GM21390 (cell line): ENCODE results near the gene DBN1.

ENCODE experiments used
- ATAC-seq: cut with Tn5 transposase; IDR thresholded peaks from one replicate; pipeline ENCODE4 v1.9.1; 2021; ENCODE audit not compliant: unreplicated experiment

The DBN1 gene

GRCh38 chr5:177473443-177474001, at the start of gene DBN1:
DBN1 (minus strand) TSS chr5:177473634; CDS start chr5:177473521, 113 bp downstream.
- ATAC-seq, result no peak

GRCh38 chr5:177520916-177521513, 47.6 kb upstream of the DBN1 start:
- ATAC-seq, result no peak

DNA sequence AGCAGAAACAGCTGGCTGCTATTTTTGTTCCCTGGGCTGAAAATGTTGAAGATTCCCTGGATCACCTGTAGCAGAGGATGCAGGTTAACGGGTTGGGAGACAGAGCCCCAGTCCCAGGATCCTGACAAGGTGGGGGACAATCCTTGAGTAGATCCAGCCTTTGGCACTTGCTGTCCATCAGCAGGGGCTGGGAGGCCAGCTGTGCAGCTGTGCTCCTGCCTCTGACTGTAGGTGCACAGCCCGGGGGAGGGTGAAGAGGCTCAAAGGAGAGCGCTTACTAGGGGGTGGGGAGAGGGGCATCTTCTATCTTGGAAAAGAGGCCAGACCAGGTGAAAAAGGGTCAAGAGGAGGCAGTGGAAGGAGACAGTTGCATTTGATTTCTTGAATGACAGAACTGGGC, 46.8 kb upstream of the DBN1 start:
- ATAC-seq, result no peak

DNA sequence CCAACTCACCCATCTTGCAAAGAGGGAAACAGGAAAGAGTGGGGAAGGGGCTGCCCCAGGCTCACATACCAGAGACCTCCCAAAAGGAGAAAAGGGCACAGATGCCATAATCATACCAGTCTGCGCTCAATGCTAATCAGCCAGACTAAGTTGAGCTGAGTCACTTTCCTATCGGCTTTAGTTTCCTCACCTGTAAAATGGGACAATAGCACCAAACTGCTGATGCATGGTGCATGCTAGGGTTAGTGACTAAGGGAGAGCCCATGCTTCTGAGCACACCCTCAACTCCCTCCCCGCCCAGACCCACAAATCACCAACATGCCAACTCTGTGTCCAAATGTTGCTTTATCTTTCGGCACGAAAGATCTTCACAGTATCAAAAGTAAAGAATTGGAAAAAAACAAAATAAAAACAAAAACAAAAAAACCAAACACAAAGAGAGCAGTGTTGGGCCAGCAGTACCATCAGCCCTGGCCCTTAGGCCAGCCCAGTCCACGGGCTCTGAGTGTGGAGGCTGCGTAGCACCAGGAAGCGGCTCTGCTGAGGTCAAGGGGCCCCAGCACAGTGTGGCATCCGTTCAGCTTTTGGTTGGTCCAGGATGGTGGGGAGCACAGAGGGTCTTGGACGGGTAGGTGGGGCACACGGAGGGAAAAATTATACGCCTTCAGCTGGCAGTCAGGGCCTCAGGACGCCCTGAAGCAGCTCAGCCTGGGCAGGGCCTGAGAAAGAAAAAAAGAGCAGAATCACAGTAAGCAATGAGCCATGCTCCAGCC, 46.2 kb upstream of the DBN1 start:
- no peak for ATAC-seq

- ATAC-seq, result peak; percentile 74
Measured at GRCh38 chr5:177516601-177517568, 43.5 kb upstream of the DBN1 start, which contains the start of gene DDX41. DDX41 (minus strand) TSS chr5:177516961; CDS start chr5:177516945, 16 bp downstream.

DNA sequence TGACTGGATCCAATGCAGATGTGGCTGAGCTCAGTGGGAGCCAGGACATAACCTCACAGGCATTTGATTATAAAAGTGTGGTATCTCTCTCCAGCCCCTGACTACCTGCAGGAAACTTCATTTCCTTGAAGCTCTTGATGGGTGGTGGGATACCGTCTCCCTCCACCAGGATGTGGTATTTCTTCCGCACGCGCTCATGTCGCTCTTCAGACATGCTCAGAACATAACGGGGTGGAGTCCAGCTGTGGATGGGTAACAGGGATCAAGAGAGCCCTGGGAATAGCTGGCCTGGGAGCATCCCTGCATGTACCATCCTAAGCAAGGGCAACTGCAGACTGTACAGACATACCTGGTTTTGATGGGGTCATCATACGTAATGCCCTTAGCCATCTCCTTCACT, 42.1 kb upstream of the DBN1 start:
- no peak for ATAC-seq

- ATAC-seq, result no peak
Measured at GRCh38 chr5:177514541-177514940, 41.1 kb upstream of the DBN1 start.

- ATAC-seq, result no peak
Measured at GRCh38 chr5:177513500-177513899, 40.1 kb upstream of the DBN1 start.

DNA sequence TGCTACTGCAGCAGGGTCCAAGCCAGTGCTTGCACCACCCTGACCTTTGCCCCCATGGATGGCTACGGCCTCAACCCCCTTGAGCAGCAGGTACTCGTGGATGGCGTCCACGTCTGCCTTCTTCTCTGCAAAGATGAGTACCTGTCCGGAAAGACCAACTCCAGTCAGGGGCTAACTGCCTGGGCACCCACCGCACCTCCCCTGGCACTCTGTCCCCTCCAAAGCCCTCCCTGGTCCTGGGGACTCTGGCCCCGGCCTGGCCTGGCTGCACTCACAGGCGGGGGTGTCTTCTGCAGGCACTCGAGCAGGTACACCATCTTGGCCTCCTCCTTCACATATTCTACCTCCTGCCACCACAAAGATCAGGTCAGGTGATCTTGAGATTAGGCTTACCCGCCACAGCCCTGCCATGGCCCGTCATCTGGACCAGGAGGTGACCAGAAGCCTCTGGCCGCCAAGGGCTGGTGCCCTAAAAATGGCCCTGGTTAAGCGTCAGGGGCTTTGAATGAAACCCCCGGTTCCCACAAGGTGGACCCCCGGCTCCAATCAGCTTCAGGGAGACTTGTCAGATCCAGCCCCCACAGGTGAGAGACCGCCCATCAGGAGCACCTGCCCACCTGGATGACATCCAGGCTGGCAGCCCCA, 39.4 kb upstream of the DBN1 start:
- no peak for ATAC-seq

- no peak for ATAC-seq
Measured at GRCh38 chr5:177511796-177512675, 38.6 kb upstream of the DBN1 start.

- ATAC-seq, result no peak
Measured at GRCh38 chr5:177511181-177511580, 37.7 kb upstream of the DBN1 start.

DNA sequence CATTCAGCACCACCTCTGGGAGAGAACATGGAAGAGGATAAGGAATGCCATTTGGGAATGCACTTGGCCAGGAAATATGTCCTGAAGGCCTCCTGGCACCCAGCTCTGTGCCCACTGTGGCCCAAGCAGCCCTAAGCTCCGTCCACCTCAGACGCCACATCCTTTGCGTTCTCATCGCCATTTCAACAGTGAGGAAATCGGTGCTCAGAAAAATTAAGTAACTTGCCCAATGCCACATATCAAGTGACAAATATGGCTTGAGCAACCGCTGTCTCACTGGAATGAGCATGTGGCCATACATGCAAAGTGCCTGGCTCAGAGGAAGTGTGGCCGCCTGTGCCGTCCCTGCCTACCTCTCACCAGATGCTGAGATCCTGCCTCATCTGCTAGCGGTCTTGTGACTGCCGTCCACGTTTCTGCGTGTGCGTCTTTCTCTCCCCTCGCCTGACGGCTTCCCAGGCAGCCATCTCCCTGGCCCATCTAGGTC, 37.2 kb upstream of the DBN1 start:
- no peak for ATAC-seq

DNA sequence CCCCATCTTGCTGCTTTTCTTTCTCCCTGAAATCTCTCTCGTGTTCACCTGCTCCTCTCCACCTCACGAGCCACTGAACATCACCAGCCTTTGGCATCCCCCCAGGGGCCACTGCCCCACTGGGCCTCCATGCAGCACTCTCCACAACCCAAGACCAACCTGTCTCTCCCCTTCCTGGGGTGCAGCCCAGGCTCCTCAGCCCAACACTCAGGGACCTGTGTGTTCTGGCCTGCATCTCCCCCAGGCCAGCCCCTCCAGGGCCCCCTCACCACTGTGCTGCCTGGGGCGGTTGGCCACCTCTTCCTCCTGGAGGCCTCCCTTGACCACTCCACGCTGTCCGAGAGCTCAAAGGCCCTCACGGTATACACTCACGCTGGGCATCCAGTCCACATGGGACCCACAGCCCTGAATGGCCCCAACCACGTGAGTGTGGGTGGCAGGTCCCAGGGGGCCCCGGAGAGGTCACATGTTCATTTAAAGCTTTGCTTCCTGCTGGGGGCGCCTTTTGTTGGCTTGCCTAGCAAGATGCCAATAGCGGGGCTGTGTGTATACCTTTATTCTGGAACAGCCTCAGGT, 36.6 kb upstream of the DBN1 start:
- peak; percentile 37 for ATAC-seq

- no peak for ATAC-seq
Measured at GRCh38 chr5:177509381-177509951, 36.0 kb upstream of the DBN1 start, which contains the start of gene DOK3. DOK3 (minus strand) TSS chr5:177509826; CDS start chr5:177509540, 286 bp downstream.

- no peak for ATAC-seq
Measured at GRCh38 chr5:177508837-177509236, 35.4 kb upstream of the DBN1 start.

GRCh38 chr5:177508221-177508611, 34.8 kb upstream of the DBN1 start:
- ATAC-seq, result no peak

GRCh38 chr5:177507596-177508220, 34.3 kb upstream of the DBN1 start:
- ATAC-seq, result no peak

- ATAC-seq, result no peak
Measured at GRCh38 chr5:177507165-177507564, 33.7 kb upstream of the DBN1 start.
